Neuronal stem cell (in vitro differentiated cells): ENCODE results near the gene MEDAG.

Experiments
- DNase-seq: peaks from one replicate; pipeline ENCODE4 v3.0.0-alpha.2; 2013; ENCODE audit warnings: low spot score
- H2AFZ ChIP-seq: one replicate; pipeline ENCODE4 v1.6.1; 2013; ENCODE audit warnings: mild to moderate bottlenecking, low read length, inconsistent platforms
- H2AK5ac ChIP-seq: 2 replicates; pipeline ENCODE4 v1.6.1; 2013; ENCODE audit warnings: low read depth, mild to moderate bottlenecking, inconsistent platforms, low read length, moderate library complexity, mixed read lengths
- H2BK120ac ChIP-seq: 2 replicates; pipeline ENCODE4 v1.6.1; 2013; ENCODE audit warnings: low read depth, mild to moderate bottlenecking, inconsistent platforms, low read length, moderate library complexity, mixed read lengths
- H2BK12ac ChIP-seq: one replicate; pipeline ENCODE4 v1.6.1; 2013; ENCODE audit warnings: low read length, inconsistent platforms
- H2BK15ac ChIP-seq: 2 replicates; pipeline ENCODE4 v1.6.1; 2013; ENCODE audit warnings: mild to moderate bottlenecking, low read length, inconsistent platforms, mixed read lengths
- H2BK5ac ChIP-seq: one replicate; pipeline ENCODE4 v1.6.1; 2013; ENCODE audit warnings: inconsistent platforms, mild to moderate bottlenecking, low read length, moderate library complexity
- H3K14ac ChIP-seq: one replicate; pipeline ENCODE4 v1.6.1; 2013; ENCODE audit warnings: low read length, inconsistent platforms
- H3K18ac ChIP-seq: 2 replicates; pipeline ENCODE4 v1.6.1; 2013; ENCODE audit warnings: low read length, inconsistent platforms
- H3K23ac ChIP-seq: 2 replicates; pipeline ENCODE4 v1.6.1; 2013; ENCODE audit warnings: low read depth, mild to moderate bottlenecking, mixed read lengths, low read length, inconsistent platforms; ENCODE audit not compliant: poor library complexity
- H3K27ac ChIP-seq: replicated peaks from 3 replicates; pipeline ENCODE4 v1.5.1; 2013; ENCODE audit warnings: low read length, inconsistent platforms
- H3K27me3 ChIP-seq, 3 experiments: 2 replicates each; pipeline ENCODE4 v1.6.1; 2013; ENCODE audit warnings: low read length in 3 of 3, mild to moderate bottlenecking in 2 of 3, inconsistent platforms in 1 of 3, low read depth in 1 of 3, mixed read lengths in 1 of 3, moderate library complexity in 1 of 3; ENCODE audit not compliant: control insufficient read depth in 3 of 3, insufficient read depth in 3 of 3
- H3K36me3 ChIP-seq, 2 donors: replicated peaks in 1 of 2; 2 replicates each; pipeline ENCODE4 v1.6.1; 2013; ENCODE audit warnings: low read length in 2 of 2; ENCODE audit not compliant: control insufficient read depth in 2 of 2, insufficient read depth in 2 of 2
- H3K4ac ChIP-seq: 2 replicates; pipeline ENCODE4 v1.6.1; 2013; ENCODE audit warnings: inconsistent platforms, mild to moderate bottlenecking, low read length, moderate library complexity
- H3K4me1 ChIP-seq, 2 donors: 1 replicate in 1 of 2; 2 replicates in 1 of 2; pipeline ENCODE4 v1.6.1; 2013; ENCODE audit warnings: low read length in 2 of 2, low read depth in 1 of 2; ENCODE audit not compliant: control insufficient read depth in 2 of 2, insufficient read depth in 1 of 2
- H3K4me2 ChIP-seq: one replicate; pipeline ENCODE4 v1.6.1; 2013; ENCODE audit warnings: mild to moderate bottlenecking, low read length, inconsistent platforms; ENCODE audit not compliant: insufficient read depth, poor library complexity, severe bottlenecking
- H3K4me3 ChIP-seq, 2 donors: 2 replicates each; pipeline ENCODE4 v1.5.1; 2013; ENCODE audit warnings: low read length in 2 of 2, mild to moderate bottlenecking in 2 of 2, inconsistent platforms in 1 of 2, moderate library complexity in 1 of 2
- H3K79me1 ChIP-seq: one replicate; pipeline ENCODE4 v1.6.1; 2013; ENCODE audit warnings: low read depth, mild to moderate bottlenecking, inconsistent platforms, low read length, moderate library complexity
- H3K9ac ChIP-seq: one replicate; pipeline ENCODE4 v1.6.1; 2013; ENCODE audit warnings: mild to moderate bottlenecking, low read depth, low read length, inconsistent platforms; ENCODE audit not compliant: poor library complexity
- H3K9me3 ChIP-seq, 2 donors: replicated peaks in 1 of 2; 2 replicates each; pipeline versions ENCODE3 to v1.6.1; 2013; ENCODE audit warnings: low read length in 2 of 2, mild to moderate bottlenecking in 2 of 2, inconsistent platforms in 1 of 2, low read depth in 1 of 2, mixed read lengths in 1 of 2, moderate library complexity in 1 of 2; ENCODE audit not compliant: control insufficient read depth in 2 of 2, insufficient read depth in 1 of 2
- H4K8ac ChIP-seq: one replicate; pipeline ENCODE4 v1.6.1; 2013; ENCODE audit warnings: low read depth, mild to moderate bottlenecking, inconsistent platforms, low read length, moderate library complexity
- H4K91ac ChIP-seq: one replicate; pipeline ENCODE4 v1.6.1; 2013; ENCODE audit warnings: low read length, low read depth, mild to moderate bottlenecking, inconsistent platforms; ENCODE audit not compliant: poor library complexity
- WGBS, 2 donors: extraction: QIAGEN DNeasy Blood & Tissue Kit; methylation state at CpG; one replicate each; pipeline ENCODE4 v1.1.7; 2013; ENCODE audit warnings: missing lambda C conversion rate in 2 of 2, mixed read lengths in 1 of 2; ENCODE audit not compliant: insufficient read length in 2 of 2, insufficient replicate concordance in 1 of 2; ENCODE audit errors: extremely low coverage in 2 of 2; 5-methylcytosine and 5-hydroxymethylcytosine counted together

Gene MEDAG

GRCh38 chr13:30966101-30966500 is 60.0 kb downstream of the MEDAG start:
- no peaks in the 10 kb centered on the region for H3K36me3 ChIP-seq
- no peak for DNase-seq
- no peak overlapping the region for H3K23ac ChIP-seq
- no peak overlapping the region for H3K27ac ChIP-seq
- H3K79me1 ChIP-seq: no peaks in the 10 kb centered on the region
- WGBS, 2 donors: no CpG with 5 or more reads among the region's 3 CpGs
- H4K91ac ChIP-seq: no peak overlapping the region
- no peaks in the 10 kb centered on the region for H3K27me3 ChIP-seq
- peaks cover 1 to 6% of the 10 kb centered on the region in 2 donors for H3K4me1 ChIP-seq
- H3K9me3 ChIP-seq: peaks cover 0 to 7% of the 10 kb centered on the region in 2 donors
- no peak overlapping the region for H3K4me3 ChIP-seq
- no peak overlapping the region for H2AFZ ChIP-seq
- H3K9ac ChIP-seq: no peak overlapping the region
- no peak overlapping the region for H2BK120ac ChIP-seq
- H2BK5ac ChIP-seq: no peak overlapping the region
- no peak overlapping the region for H3K4me2 ChIP-seq
- no peak overlapping the region for H2BK15ac ChIP-seq
- no peak overlapping the region for H2AK5ac ChIP-seq
- no peak overlapping the region for H3K18ac ChIP-seq
- no peak overlapping the region for H2BK12ac ChIP-seq
- H3K14ac ChIP-seq: no peak overlapping the region
- H3K4ac ChIP-seq: no peak overlapping the region
- no peak overlapping the region for H4K8ac ChIP-seq

- no peaks in the 10 kb centered on the region for H3K27me3 ChIP-seq
- no CpG with 5 or more reads among the region's 2 CpGs for WGBS, 2 donors
Measured at GRCh38 chr13:30968846-30969245, 62.8 kb downstream of the MEDAG start.

GRCh38 chr13:30971575-30971974 is 65.5 kb downstream of the MEDAG start:
- Histone ChIP-seq H2AK5ac (no peak overlapping the region), H3K4me1 (peaks cover 1 to 10% of the 10 kb centered on the region in 2 donors), H3K9ac (no peak overlapping the region), H2BK120ac (no peak overlapping the region), H4K8ac (no peak overlapping the region), H3K14ac (no peak overlapping the region), H3K27me3 (no peaks in the 10 kb centered on the region), H3K4me3 (no peak overlapping the region), H3K18ac (no peak overlapping the region), H3K27ac (no peak overlapping the region), H4K91ac (no peak overlapping the region), H3K4ac (no peak overlapping the region), H3K4me2 (no peak overlapping the region), H3K23ac (no peak overlapping the region), H2BK5ac (no peak overlapping the region), H3K36me3 (no peaks in the 10 kb centered on the region), H2AFZ (no peak overlapping the region), H2BK12ac (no peak overlapping the region), H3K79me1 (no peaks in the 10 kb centered on the region), H2BK15ac (no peak overlapping the region), H3K9me3 (peaks cover 0 to 7% of the 10 kb centered on the region in 2 donors)
- WGBS, 2 donors: no CpG with 5 or more reads among the region's 2 CpGs
- DNase-seq: no peak

More at GRCh38 chr13:30968846-30969245, 62.8 kb downstream of the MEDAG start:
- no peak overlapping the region for H3K14ac ChIP-seq
- peaks cover 1 to 6% of the 10 kb centered on the region in 2 donors for H3K4me1 ChIP-seq
- H3K79me1 ChIP-seq: no peaks in the 10 kb centered on the region
- no peak overlapping the region for H3K23ac ChIP-seq
- DNase-seq: no peak
- no peak overlapping the region for H3K4me2 ChIP-seq
- no peak overlapping the region for H3K27ac ChIP-seq
- no peak overlapping the region for H2AFZ ChIP-seq
- no peaks in the 10 kb centered on the region for H3K36me3 ChIP-seq
- H4K8ac ChIP-seq: no peak overlapping the region
- H3K9me3 ChIP-seq: peaks cover 0 to 7% of the 10 kb centered on the region in 2 donors
- H2BK120ac ChIP-seq: no peak overlapping the region
- H2AK5ac ChIP-seq: no peak overlapping the region
- H3K4me3 ChIP-seq: no peak overlapping the region
- H4K91ac ChIP-seq: no peak overlapping the region
- H3K4ac ChIP-seq: no peak overlapping the region
- no peak overlapping the region for H3K18ac ChIP-seq
- H3K9ac ChIP-seq: no peak overlapping the region
- no peak overlapping the region for H2BK12ac ChIP-seq
- H2BK15ac ChIP-seq: no peak overlapping the region
- no peak overlapping the region for H2BK5ac ChIP-seq

- H3K4me1 ChIP-seq: peaks cover 1 to 13% of the 10 kb centered on the region in 2 donors
- no peaks in the 10 kb centered on the region for H3K79me1 ChIP-seq
- no peak overlapping the region for H3K18ac ChIP-seq
- no peak overlapping the region for H4K91ac ChIP-seq
- no peak overlapping the region for H2AK5ac ChIP-seq
- H2BK120ac ChIP-seq: no peak overlapping the region
- no peak overlapping the region for H3K4ac ChIP-seq
- DNase-seq: no peak
- H2AFZ ChIP-seq: no peak overlapping the region
- no peak overlapping the region for H3K4me3 ChIP-seq
- no CpG with 5 or more reads among the region's 1 CpG for WGBS, 2 donors
- H3K4me2 ChIP-seq: no peak overlapping the region
- H3K9me3 ChIP-seq: no peaks in the 10 kb centered on the region
- H3K27me3 ChIP-seq: no peaks in the 10 kb centered on the region
- no peak overlapping the region for H2BK12ac ChIP-seq
- no peak overlapping the region for H3K27ac ChIP-seq
- H2BK15ac ChIP-seq: no peak overlapping the region
- no peak overlapping the region for H3K23ac ChIP-seq
- no peak overlapping the region for H4K8ac ChIP-seq
- no peak overlapping the region for H3K14ac ChIP-seq
- H2BK5ac ChIP-seq: no peak overlapping the region
- no peak overlapping the region for H3K9ac ChIP-seq
- H3K36me3 ChIP-seq: no peaks in the 10 kb centered on the region
Measured at GRCh38 chr13:30972888-30973377, 66.9 kb downstream of the MEDAG start.
